Natural killer cell (primary cell): ENCODE data around the gene TADA2A. TPM values are rescaled to one million over a fixed set of nuclear protein-coding genes. Genes with fewer than 3 reads are reported as not detected.
A peak's percentile ranks its signal among the peaks of the same experiment; 100 is the strongest.

ENCODE experiments used
- ATAC-seq, 3 donors: fragments of 150-1000 bp in 2 of 3; fragments of 200-7000 bp in 1 of 3; cut with Tn5 transposase; 1 replicate in 1 of 3; 2 replicates in 2 of 3; pipeline ENCODE4 v1.10.0; 2021; ENCODE audit warnings: mild to moderate bottlenecking in 2 of 3, moderate library complexity in 2 of 3
- DNase-seq, 2 donors: peaks; one replicate each; pipeline versions ENCODE4 v3.0.0 to v3.0.0-alpha.2; 2013 to 2021; ENCODE audit warnings: mixed read lengths in 1 of 2
- H3K27ac ChIP-seq: one replicate; pipeline ENCODE4 v1.5.1; 2013; ENCODE audit warnings: mild to moderate bottlenecking, low read length
- H3K27me3 ChIP-seq: one replicate; pipeline ENCODE4 v1.6.1; 2013; ENCODE audit warnings: low read length; ENCODE audit not compliant: control insufficient read depth, insufficient read depth
- H3K36me3 ChIP-seq: one replicate; pipeline ENCODE4 v1.6.1; 2013; ENCODE audit warnings: low read length; ENCODE audit not compliant: control insufficient read depth, insufficient read depth
- H3K4me1 ChIP-seq: one replicate; pipeline ENCODE4 v1.6.1; 2013; ENCODE audit warnings: low read length; ENCODE audit not compliant: control insufficient read depth, insufficient read depth
- H3K4me3 ChIP-seq: one replicate; pipeline ENCODE4 v1.5.1; 2013; ENCODE audit warnings: low read length
- H3K9me3 ChIP-seq: one replicate; pipeline ENCODE4 v1.6.1; 2013; ENCODE audit warnings: low read length; ENCODE audit not compliant: control insufficient read depth, insufficient read depth
- H3K27ac Mint-ChIP-seq, 2 donors: one replicate each; pipeline ENCODE4 v1.8.0; 2022; ENCODE audit warnings: mild to moderate bottlenecking in 2 of 2, mixed read lengths in 2 of 2, moderate library complexity in 1 of 2
- H3K27me3 Mint-ChIP-seq, 2 donors: one replicate each; pipeline ENCODE4 v1.8.0; 2022; ENCODE audit warnings: low read depth in 2 of 2, mixed read lengths in 2 of 2
- H3K36me3 Mint-ChIP-seq: one replicate; pipeline ENCODE4 v1.8.0; 2022; ENCODE audit warnings: mixed read lengths
- H3K4me1 Mint-ChIP-seq, 2 donors: one replicate each; pipeline ENCODE4 v1.8.0; 2022; ENCODE audit warnings: mixed read lengths in 2 of 2
- H3K4me3 Mint-ChIP-seq: one replicate; pipeline ENCODE4 v1.8.0; 2022; ENCODE audit warnings: mild to moderate bottlenecking, moderate library complexity, mixed read lengths
- H3K9me3 Mint-ChIP-seq, 2 donors: one replicate each; pipeline ENCODE4 v1.8.0; 2022; ENCODE audit warnings: mixed read lengths in 2 of 2
- WGBS: methylation state at CpG from one replicate; pipeline ENCODE4 v1.1.7; 2013; ENCODE audit warnings: missing lambda C conversion rate; ENCODE audit not compliant: insufficient coverage; 5-methylcytosine and 5-hydroxymethylcytosine counted together
- intact Hi-C: fragments of 100-400 bp; cut with micrococcal nuclease; formaldehyde crosslinking; loops from one replicate; pipeline ENCODE4 v1.14.2; 2022
- total RNA-seq, 4 donors: library from RNA; stranded (reverse); fragments of 120-200 nt in 1 of 4; gene quantifications; one replicate each; pipeline versions ENCODE4 v1.2.3 to v1.2.4, GENCODE V29; 2013 to 2022
- TF ChIP-seq, protein P1 (sequence below): fragments of 200-600 bp; IDR thresholded peaks from one replicate; pipeline ENCODE4 v1.8.0; 2022; ENCODE audit warnings: antibody characterized with exemption

TADA2A gene
- total RNA-seq, 3 donors from 2014 or later (not counting 1 experiment from before 2014, with no cell fraction given): 14.8 to 28.1 (median 26.7) TPM

DNA sequence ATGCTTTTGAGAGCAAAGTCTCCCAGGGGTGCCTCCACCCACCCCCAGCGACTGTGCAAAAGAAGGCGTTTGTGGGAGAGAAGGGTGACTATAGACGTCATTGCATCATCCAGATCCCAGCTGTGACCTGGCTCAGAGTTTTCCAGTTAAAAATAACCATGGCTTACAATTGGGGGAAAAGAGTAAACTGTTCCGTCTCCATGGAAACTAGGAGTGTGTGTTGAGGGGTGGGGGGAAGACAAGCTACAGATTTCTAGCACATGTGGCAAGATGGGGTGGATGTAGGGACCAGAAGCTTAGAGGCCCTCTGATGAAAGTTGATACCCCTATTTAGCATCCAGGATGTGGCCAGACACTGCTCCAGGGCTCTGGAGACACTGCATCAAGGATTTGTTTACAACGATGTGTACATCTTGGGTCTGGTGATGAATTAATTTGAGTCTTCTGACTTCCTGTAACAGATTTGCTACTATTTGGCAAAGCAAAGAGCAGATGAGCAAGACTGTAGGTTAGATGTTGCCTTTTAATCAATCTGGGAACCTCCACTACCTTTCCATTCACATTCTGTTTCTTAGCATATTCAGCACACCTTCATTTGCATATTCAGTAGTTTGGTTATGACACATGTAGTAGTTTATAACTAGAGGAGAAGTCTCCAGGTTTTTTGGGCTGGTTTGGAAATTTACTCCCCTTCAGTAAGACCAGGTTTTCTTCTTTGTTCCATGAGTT lies 76.8 kb downstream of the TADA2A start:
- H3K4me1 ChIP-seq: peaks cover under 1% of the 10 kb centered on the region
- H3K4me3 ChIP-seq: no peak overlapping the region
- no peak overlapping the region for H3K4me3 Mint-ChIP-seq
- H3K4me1 Mint-ChIP-seq: peaks cover 0 to 7% of the 10 kb centered on the region in 2 donors
- no peaks in the 10 kb centered on the region for H3K9me3 ChIP-seq
- TF ChIP-seq, protein P1, sequence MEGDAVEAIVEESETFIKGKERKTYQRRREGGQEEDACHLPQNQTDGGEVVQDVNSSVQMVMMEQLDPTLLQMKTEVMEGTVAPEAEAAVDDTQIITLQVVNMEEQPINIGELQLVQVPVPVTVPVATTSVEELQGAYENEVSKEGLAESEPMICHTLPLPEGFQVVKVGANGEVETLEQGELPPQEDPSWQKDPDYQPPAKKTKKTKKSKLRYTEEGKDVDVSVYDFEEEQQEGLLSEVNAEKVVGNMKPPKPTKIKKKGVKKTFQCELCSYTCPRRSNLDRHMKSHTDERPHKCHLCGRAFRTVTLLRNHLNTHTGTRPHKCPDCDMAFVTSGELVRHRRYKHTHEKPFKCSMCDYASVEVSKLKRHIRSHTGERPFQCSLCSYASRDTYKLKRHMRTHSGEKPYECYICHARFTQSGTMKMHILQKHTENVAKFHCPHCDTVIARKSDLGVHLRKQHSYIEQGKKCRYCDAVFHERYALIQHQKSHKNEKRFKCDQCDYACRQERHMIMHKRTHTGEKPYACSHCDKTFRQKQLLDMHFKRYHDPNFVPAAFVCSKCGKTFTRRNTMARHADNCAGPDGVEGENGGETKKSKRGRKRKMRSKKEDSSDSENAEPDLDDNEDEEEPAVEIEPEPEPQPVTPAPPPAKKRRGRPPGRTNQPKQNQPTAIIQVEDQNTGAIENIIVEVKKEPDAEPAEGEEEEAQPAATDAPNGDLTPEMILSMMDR: no peak
- H3K27ac ChIP-seq: no peak overlapping the region
- H3K36me3 ChIP-seq: peaks cover 5% of the 10 kb centered on the region
- H3K27me3 Mint-ChIP-seq: peaks cover 0 to 3% of the 10 kb centered on the region in 2 donors
- no peaks in the 10 kb centered on the region for H3K9me3 Mint-ChIP-seq
- H3K36me3 Mint-ChIP-seq: no peaks in the 10 kb centered on the region
- 79% methylated on average over 5 of the region's 5 CpGs for WGBS
- DNase-seq: no peak
- ATAC-seq: no peak
- H3K27me3 ChIP-seq: no peaks in the 10 kb centered on the region
- H3K27ac Mint-ChIP-seq: no peak overlapping the region
- intact Hi-C loops: no loop called here

DNA sequence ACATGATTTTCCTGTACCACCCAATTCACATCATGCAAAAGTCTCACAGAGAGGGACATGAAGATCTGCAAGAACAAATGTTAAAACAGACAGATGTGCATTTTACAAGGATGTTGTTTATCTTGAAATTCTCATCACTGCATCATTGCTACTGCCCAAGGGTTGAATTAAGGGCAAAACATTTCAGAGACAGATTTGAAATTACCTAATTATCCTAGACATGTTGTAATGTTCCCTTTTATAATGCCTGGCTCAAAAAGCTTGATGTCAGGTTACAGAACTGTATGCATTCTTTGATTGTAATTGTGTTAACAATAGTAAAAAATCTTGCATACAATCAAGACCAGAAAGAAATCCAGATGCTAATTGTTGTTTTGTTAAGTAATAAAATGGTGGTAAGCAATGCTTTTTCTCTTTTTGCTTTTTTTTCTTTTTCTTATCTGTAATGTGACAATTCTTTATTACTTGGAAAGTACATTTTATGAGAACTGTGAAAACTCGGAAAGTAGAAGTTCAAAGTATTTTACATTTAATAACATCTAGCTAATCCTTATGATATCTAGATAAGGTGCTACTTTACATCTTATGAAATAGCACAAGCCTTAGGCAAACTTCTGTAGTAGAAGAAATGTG lies 79.4 kb downstream of the TADA2A start:
- no CpG with 5 or more reads among the region's 1 CpG for WGBS

DNA sequence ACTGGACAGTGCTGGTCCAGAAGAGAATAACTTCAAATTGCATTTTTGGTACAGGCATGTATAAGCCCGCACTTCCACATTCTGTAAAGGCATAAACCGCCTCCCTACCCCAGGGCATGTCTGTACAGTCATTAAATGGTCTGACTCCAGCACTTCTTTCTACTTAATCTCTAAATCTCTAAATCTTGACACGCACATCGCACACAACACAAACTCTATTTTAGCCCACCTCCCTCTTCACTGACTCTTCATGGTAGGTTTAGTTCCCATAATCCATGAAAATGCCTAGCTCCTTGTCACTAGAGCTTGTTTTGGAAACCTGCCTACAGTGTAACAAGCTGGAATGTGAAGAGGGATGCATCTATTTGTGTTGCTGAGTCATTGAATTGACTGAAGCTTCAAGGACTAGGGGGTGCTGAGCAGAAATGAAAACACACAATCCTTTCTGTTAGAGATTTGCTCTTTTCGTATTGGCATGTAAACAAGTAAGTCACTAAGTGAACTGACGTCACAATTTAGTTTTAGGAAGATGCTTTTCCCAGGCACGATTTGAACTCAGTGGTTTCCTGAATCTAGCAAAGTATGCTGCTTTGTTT lies 81.4 kb downstream of the TADA2A start:
- Mint-ChIP-seq H3K36me3 (no peaks in the 10 kb centered on the region), H3K4me3 (peak overlapping the region; percentile 95), H3K27ac (peak overlapping the region; percentile 41 to 90), H3K9me3 (no peaks in the 10 kb centered on the region), H3K27me3 (peaks cover 0 to 3% of the 10 kb centered on the region in 2 donors), H3K4me1 (peaks cover 20 to 31% of the 10 kb centered on the region in 2 donors)
- ATAC-seq: no peak
- Histone ChIP-seq H3K36me3 (no peaks in the 10 kb centered on the region), H3K9me3 (no peaks in the 10 kb centered on the region), H3K4me3 (no peak overlapping the region), H3K27ac (no peak overlapping the region), H3K27me3 (no peaks in the 10 kb centered on the region), H3K4me1 (peaks cover 21% of the 10 kb centered on the region)
- peak in 1 of 2 donors; percentile 44 for DNase-seq
- TF ChIP-seq, protein P1: no peak
- 32% methylated on average over 7 of the region's 7 CpGs for WGBS
- intact Hi-C loops: no loop called here

More for the DNA sequence above, 79.4 kb downstream of the TADA2A start:
- peaks cover 10 to 27% of the 10 kb centered on the region in 2 donors for H3K4me1 Mint-ChIP-seq
- Histone ChIP-seq H3K9me3 (no peaks in the 10 kb centered on the region), H3K27ac (no peak overlapping the region), H3K27me3 (no peaks in the 10 kb centered on the region), H3K4me1 (peaks cover 19% of the 10 kb centered on the region), H3K4me3 (no peak overlapping the region), H3K36me3 (no peaks in the 10 kb centered on the region)
- intact Hi-C loops: no loop called here
- TF ChIP-seq, protein P1: no peak
- no peaks in the 10 kb centered on the region for H3K9me3 Mint-ChIP-seq
- H3K36me3 Mint-ChIP-seq: no peaks in the 10 kb centered on the region
- no peak for DNase-seq
- ATAC-seq: no peak
- H3K27me3 Mint-ChIP-seq: peaks cover 0 to 3% of the 10 kb centered on the region in 2 donors
- no peak overlapping the region for H3K27ac Mint-ChIP-seq
- H3K4me3 Mint-ChIP-seq: no peak overlapping the region
